Stimulated activated CD8-positive, alpha-beta memory T cell treated with anti-CD3 and anti-CD28 coated beads, Interleukin-2, amount 100 ng/mL, for 48 hours (primary cell): ENCODE data around the gene MOV10.
A peak's percentile ranks its signal among the peaks of the same experiment; 100 is the strongest.

Source experiments
- DNase-seq, 2 donors: peaks; one replicate each; pipeline ENCODE4 v3.0.0-alpha.2; 2020; ENCODE audit warnings: low read depth in 2 of 2

MOV10 gene

DNA sequence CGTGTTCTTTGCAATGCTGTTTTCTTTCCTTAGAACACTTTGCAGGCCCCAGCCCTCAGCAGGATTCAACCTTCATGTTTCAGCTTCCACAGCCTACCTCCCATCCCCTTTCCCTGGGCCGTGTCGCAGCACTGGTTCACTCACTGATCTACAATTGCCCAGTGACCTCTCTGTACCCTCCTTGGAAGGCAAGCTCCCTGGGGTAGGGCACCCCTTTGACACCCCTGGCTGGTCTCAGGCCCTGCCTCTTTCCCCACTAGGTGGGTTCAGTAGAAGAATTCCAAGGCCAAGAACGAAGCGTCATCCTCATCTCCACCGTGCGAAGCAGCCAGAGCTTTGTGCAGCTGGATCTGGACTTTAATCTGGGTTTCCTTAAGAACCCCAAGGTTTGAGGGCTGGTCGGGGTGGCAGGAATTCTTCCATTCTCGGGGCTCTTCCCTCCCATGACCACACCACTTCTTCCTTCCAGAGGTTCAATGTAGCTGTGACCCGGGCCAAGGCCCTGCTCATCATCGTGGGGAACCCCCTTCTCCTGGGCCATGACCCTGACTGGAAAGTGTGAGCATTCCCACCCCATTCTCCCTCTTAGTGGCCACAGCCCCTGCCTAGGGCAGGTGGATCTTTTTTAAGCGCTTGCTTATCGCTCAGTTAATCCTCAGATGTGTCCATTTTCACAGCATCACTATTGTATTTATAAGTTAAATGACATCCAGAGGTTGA, 25.1 kb downstream of the MOV10 start:
- DNase-seq = no peak

DNA sequence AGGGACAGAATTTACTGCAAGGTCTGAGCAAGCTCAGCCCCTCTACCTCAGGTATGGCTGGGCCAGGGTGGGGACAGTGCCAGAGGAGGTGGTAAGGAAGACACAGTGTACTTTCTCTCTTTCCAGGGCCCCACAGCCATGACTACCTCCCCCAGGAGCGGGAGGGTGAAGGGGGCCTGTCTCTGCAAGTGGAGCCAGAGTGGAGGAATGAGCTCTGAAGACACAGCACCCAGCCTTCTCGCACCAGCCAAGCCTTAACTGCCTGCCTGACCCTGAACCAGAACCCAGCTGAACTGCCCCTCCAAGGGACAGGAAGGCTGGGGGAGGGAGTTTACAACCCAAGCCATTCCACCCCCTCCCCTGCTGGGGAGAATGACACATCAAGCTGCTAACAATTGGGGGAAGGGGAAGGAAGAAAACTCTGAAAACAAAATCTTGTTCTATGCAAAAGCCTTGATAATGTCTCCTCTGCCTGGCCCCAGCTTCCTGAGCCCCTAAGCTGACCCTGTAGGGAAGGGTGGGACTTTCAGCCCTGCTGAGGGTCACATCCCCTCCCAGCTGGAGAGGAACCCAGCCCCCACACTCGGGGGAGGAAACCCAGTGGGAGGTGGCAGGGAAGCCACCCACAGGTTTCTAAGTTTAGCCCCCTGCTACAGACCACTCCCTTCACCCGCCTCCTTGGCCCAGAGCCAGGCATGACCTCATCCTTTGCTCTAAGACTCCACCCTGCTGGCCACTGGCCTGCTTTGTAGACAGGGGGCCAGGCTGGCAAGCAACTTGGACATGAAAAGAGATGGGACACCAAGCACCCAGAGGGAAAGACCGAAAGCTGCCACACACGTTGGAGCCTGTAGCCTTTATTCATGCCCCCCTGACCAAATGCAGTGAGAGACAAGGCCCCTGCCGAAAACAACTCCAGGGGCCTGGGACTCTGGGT, 26.1 kb downstream of the MOV10 start:
- peak; percentile 47 to 61 for DNase-seq

GRCh38 chr1:112701227-112702066, 27.0 kb downstream of the MOV10 start:
- DNase-seq = no peak

- DNase-seq = no peak
Measured at GRCh38 chr1:112702067-112702395, 27.6 kb downstream of the MOV10 start.

DNA sequence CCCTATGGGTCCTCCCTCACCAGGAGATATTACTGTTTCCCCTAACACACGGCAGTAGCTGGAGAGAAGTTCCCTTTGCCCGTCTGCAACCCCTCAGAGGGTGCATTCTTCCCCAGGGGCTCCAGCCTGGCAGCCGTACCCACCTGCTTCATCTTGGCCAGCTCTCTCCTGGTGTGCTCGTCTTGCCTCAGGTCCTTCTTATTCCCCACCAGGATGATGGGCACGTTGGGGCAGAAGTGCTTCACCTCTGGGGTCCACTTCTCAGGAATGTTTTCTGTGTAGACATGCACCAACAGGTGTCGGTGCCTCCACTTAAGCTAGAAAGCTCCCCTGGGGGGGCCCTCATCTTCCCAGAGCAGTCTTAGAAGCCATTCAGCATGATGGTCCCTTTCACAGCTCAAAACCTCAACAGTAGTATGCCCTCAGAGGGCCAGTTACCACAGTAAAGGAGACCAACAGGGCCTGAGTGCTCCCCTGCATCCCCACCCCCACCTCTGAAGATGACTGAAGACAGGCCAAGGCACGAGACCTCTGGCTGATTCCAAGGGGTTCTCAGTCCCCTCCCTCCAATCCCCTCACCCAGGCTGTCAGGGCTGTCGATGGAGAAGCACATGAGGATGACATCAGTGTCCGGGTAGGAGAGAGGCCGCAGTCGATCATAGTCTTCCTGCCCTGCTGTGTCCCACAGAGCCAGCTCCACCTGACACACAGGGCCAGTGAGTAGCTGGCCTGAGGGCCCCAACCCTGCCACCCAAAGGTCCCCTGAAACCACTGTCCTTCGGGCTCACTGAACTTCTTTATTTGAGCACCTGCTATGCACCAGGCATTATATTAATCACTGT, 28.2 kb downstream of the MOV10 start:
- DNase-seq = no peak

- DNase-seq = no peak
Measured at GRCh38 chr1:112703706-112704105, 29.2 kb downstream of the MOV10 start.

DNA sequence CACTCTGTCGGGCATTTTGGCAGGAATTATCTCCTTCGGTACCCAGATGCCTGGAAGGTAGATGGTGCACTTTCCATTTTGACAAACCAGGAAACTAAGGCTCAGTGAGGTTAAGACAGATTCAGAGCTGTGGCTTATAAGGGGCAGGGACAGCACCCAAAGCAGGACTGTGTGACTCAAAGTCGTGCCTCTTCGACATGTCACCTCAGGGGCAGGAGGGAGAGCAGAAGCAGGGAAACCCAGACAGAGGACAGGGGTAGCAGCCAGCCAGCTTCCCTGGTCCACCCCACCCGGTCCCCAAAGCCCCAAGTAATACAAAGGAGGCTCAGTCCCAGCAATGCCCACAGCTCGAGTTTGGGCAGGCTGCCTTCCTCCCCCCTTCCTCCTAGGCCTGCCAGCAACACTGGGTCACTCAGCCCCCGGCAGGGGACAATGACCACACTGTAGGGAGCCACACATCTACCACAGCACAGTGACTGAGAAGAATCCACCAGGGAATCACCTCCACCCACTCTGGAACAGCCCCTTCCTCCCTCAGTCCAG, 30.0 kb downstream of the MOV10 start:
- DNase-seq = peak in 1 of 2 donors; percentile 20

DNA sequence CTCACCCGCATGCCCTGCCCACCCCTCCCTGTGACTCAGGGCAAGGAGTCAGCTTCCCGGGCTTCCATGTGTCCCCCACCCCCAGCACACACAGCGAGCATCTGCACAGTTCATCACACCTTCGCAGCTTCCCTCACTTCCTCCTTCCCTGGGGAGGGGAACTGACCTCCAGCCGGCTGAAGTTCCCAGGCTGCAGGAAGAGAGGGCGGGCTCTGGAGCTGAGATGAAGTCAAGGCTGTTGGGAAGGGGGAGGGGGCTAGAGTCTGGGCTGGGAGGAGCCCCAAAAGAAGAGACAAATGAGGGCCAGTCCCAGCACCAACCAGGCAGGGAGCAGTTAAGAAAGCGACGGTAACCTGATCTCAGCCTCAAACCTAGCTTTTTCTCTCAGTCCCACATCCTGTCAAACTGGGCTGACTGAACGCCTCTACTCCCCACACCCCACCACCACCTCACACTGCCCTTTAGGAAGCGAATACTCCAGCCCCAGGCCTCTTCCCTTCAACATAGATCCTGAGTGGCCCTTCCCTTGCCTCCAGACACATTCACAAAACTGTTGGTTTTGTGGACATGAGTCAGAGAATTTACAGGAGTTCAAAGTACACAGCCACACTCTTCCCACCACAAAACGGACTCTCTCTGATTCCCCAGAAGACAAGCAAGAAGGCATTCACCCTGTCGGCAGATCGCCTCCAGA, 30.6 kb downstream of the MOV10 start:
- DNase-seq = no peak

GRCh38 chr1:112706505-112707220, 32.2 kb downstream of the MOV10 start, which contains the start of gene RHOC:
RHOC (minus strand) TSS chr1:112707127; CDS start chr1:112703799, 3,328 bp downstream.
- peak in 1 of 2 donors; percentile 32 for DNase-seq

GRCh38 chr1:112707221-112708001, 33.0 kb downstream of the MOV10 start:
- DNase-seq = peak; percentile 55 to 58

GRCh38 chr1:112708002-112708448, 33.6 kb downstream of the MOV10 start:
- no peak for DNase-seq

GRCh38 chr1:112708489-112708888, 34.0 kb downstream of the MOV10 start:
- DNase-seq = no peak

GRCh38 chr1:112710159-112710558, 35.7 kb downstream of the MOV10 start:
- no peak for DNase-seq

GRCh38 chr1:112710586-112710985, 36.1 kb downstream of the MOV10 start:
- DNase-seq = no peak

DNA sequence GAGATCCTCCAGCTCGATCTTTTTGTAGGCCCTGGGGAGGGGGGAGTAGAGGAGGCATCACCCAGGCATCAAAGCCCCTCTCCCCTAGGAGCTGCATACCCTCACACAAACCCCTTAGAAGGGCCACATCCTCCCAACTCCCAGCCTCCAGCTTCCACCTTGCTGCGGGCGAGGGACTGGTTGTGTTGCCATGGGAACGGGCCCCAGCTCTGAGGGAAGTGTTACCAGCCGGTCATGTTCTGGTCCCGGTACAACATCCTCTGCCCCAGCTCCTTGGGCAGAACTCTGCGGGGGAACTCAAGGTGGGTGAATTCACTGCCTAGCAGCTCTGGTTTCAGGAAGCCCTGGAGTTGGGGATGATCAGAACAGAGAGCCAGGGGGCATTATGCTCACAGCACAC, 36.6 kb downstream of the MOV10 start:
- no peak for DNase-seq

- DNase-seq = no peak
Measured at GRCh38 chr1:112711670-112712069, 37.2 kb downstream of the MOV10 start.

GRCh38 chr1:112712191-112712590, 37.7 kb downstream of the MOV10 start:
- DNase-seq = no peak

DNA sequence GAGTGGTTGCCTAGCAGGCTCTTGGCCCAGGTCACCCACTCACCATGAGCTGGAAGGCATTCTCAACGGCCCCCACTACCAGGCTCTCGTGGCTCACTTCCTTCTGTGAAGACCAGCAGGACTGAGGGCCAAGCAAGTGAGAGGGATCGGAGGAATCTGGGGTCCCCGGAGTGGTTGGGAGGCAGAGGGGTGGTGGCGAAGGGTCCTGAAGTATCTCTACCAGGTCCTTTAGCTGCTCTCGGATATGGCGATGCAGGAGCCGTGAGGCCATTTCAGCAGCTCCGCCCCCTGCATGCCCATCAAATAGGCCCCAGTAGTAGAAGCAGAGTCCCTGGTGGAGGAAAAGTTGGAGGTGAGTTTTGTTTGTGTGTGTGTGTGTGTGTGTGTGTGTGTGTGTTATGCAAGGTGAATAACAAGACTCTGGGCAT, 38.3 kb downstream of the MOV10 start:
- DNase-seq = no peak
